Stimulated activated CD8-positive, alpha-beta memory T cell treated with anti-CD3 and anti-CD28 coated beads, Interleukin-15, amount 100 ng/mL, for 1 hour (primary cell): ENCODE data around the gene HSH2D.
A peak's percentile ranks its signal among the peaks of the same experiment; 100 is the strongest.
"Not testable (repeated sequence)": the region's sequence is repeated elsewhere in the genome, so short reads cannot be mapped to it uniquely, and the experiment has no call there.

ENCODE experiments used
- DNase-seq: peaks from one replicate; pipeline ENCODE4 v3.0.0-alpha.2; 2020; ENCODE audit warnings: low read depth

HSH2D gene

GRCh38 chr19:16143399-16144215, at the start of gene HSH2D:
Gene HSH2D (plus strand): TSS chr19:16143685. CDS start chr19:16148751, 5,066 bp downstream.
- DNase-seq, result peak; percentile 70

GRCh38 chr19:16094360-16095070, 49.0 kb upstream of the HSH2D start:
- DNase-seq, result no peak

- no peak for DNase-seq
Measured at GRCh38 chr19:16095071-16095571, 48.4 kb upstream of the HSH2D start.

GRCh38 chr19:16096280-16096855, 47.1 kb upstream of the HSH2D start:
- DNase-seq, result no peak

GRCh38 chr19:16098416-16098768, 45.1 kb upstream of the HSH2D start:
- no peak for DNase-seq

GRCh38 chr19:16098821-16099220, 44.7 kb upstream of the HSH2D start:
- no peak for DNase-seq

GRCh38 chr19:16099314-16099965, 44.0 kb upstream of the HSH2D start:
- not testable (repeated sequence) for DNase-seq

GRCh38 chr19:16100524-16100923, 43.0 kb upstream of the HSH2D start:
- DNase-seq, result no peak

- no peak for DNase-seq
Measured at GRCh38 chr19:16104722-16105121, 38.8 kb upstream of the HSH2D start.

- DNase-seq, result no peak
Measured at GRCh38 chr19:16106121-16106520, 37.4 kb upstream of the HSH2D start.

GRCh38 chr19:16111160-16111908, 32.2 kb upstream of the HSH2D start, which contains the start of gene RAB8A:
Gene RAB8A (plus strand): TSS chr19:16111889. CDS start chr19:16111902, 13 bp downstream.
- DNase-seq, result peak; percentile 98

- DNase-seq, result no peak
Measured at GRCh38 chr19:16111909-16112752, 31.4 kb upstream of the HSH2D start.

- DNase-seq, result no peak
Measured at GRCh38 chr19:16112778-16113177, 30.7 kb upstream of the HSH2D start.

GRCh38 chr19:16113727-16114126, 29.8 kb upstream of the HSH2D start:
- DNase-seq, result no peak

- DNase-seq, result no peak
Measured at GRCh38 chr19:16115301-16116039, 28.0 kb upstream of the HSH2D start.

- DNase-seq, result no peak
Measured at GRCh38 chr19:16116067-16116466, 27.4 kb upstream of the HSH2D start.

- DNase-seq, result no peak
Measured at GRCh38 chr19:16117594-16118033, 25.9 kb upstream of the HSH2D start.

- no peak for DNase-seq
Measured at GRCh38 chr19:16118489-16119033, 24.9 kb upstream of the HSH2D start.

GRCh38 chr19:16119075-16119857, 24.2 kb upstream of the HSH2D start:
- not testable (repeated sequence) for DNase-seq
